NK-92 (cell line): ENCODE results near the gene FOXD4L1.
"Not testable (repeated sequence)": the region's sequence is repeated elsewhere in the genome, so short reads cannot be mapped to it uniquely, and the experiment has no call there.

Source experiments
- DNase-seq: peaks from one replicate; lab custom pipeline; 2025; ENCODE audit not compliant: unreplicated experiment; lab: John Stamatoyannopoulos, UW

Gene FOXD4L1

GRCh38 chr2:113521492-113521891, 23.0 kb downstream of the FOXD4L1 start:
- not testable (repeated sequence) for DNase-seq

DNA sequence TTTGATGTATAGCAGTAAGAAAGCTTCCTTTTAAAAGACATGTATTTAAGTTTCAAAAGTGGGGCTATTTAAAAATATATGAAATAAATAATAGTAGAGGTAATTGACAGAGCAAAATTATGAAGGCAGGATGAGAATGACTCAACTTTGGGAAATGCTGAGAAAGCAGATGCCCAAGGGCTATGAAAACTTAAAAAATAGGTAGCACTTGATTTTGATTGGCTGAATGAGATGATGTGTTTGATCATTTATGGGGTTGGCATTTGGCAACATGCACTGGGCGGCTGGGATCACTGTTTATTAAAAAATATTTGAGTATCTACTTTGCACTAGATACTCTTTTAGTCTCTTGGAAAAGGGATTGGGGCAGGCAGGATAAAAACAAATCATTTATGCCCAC, 26.5 kb downstream of the FOXD4L1 start:
- DNase-seq, result not testable (repeated sequence)

GRCh38 chr2:113527350-113528045, 29.0 kb downstream of the FOXD4L1 start:
- not testable (repeated sequence) for DNase-seq

- not testable (repeated sequence) for DNase-seq
These were observed 29.7 kb downstream of the FOXD4L1 start for GRCh38 chr2:113528126-113528525.

- DNase-seq, result not testable (repeated sequence)
These were observed 30.4 kb downstream of the FOXD4L1 start for GRCh38 chr2:113528904-113529303.

DNA sequence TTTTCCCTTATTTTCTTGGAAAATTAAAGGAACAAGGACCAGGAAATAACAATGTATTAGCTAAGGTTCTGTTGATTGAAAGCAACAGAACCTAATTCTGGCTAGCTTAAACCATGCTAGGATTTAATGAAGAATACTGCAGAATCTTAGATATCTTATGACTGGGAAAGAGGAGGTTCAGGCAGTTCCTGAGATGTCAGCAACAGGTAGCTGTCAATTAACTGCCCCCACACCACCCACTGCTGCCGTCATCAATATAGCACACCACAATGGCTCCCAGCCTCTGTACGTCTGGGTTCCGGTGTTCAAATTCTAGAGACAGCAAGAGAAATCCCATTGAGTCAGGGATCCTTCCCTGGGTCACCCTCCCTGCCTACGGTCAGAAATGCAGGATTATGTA, 34.5 kb downstream of the FOXD4L1 start:
- not testable (repeated sequence) for DNase-seq

DNA sequence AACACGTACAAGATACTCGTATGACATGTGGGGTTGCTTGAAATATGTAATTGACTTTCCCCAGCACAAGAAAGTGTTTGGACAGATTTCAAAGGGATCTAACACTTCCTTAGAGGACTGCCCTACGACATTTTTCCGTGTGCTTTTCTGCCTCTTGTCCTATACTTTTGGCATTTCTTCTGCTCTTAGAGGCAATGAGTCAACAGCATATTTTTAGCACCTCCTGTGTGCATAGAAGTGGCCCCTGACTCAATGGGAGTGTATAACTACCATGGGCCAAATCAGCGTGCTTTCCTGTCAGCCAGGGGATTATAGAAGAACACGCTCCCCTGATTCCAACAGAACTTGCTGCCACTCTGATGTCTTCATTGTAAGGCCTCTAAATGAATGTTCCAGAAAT, 38.1 kb downstream of the FOXD4L1 start:
- DNase-seq, result not testable (repeated sequence)

DNA sequence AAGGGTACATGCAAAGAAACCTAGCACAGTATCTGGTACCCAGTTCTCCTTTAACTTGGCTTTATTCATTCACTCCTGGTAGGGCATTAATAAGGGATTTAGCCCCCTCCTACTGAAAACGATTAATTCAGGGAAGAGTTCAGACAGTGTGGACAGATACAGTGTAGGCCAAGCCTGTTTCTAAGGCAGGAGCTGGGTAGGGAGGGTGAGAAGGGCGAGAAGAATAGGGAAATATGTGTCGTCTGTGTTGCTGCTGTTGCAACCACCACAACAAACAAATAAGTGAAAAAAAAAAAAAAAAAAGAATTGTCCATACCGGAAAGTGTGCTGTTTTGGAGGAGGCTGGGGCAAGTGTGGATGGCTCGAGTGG, 42.4 kb downstream of the FOXD4L1 start:
- not testable (repeated sequence) for DNase-seq

GRCh38 chr2:113541204-113541975, 42.9 kb downstream of the FOXD4L1 start:
- not testable (repeated sequence) for DNase-seq

DNA sequence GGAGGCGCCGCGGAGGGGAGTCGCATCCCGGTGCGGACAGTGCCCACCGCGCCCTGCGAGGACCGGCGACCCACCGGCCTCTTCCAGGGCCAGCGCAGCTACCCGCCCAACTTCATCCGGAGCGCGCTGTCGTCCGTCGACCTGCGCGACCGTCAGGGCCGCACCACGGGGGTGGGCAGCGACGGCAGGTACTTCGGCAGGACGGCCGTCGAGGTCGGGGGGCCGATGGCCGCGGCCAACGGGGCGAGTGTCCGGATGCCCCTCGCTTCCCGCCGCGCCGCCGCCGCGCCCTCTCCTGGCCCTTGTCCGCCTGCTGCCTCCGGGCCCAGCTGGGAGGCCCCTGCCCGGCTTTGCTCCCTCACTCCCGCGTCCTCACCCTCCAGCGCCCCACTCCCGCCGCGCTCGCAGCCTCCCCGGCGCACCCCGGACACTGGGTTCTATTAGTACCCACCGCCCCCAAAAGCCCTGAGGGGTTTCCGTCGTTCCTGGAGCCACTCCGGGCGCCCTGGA, 43.6 kb downstream of the FOXD4L1 start:
- DNase-seq, result not testable (repeated sequence)

DNA sequence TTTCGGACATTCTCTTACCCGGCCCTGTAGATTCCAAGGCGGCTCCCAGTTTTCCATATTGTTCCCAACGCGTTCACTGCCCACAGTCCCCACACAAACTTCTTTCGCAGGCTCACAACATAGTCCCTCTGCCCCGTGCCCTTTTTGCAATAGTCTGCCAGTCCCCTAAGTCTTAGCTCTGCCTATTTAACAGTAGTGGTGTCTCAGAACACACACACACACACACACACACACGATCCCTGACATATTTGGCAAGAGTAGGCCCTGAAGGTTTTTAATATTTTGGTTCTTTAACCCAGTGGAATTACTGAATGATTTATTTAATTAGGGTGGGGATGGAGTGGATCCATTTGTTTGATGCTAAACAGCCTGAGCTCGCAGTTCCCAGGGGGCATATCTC, 44.1 kb downstream of the FOXD4L1 start:
- not testable (repeated sequence) for DNase-seq
